NB4 (cell line): ENCODE results near the gene LETM1.

Source experiments
- DNase-seq: peaks from one replicate; pipeline ENCODE4 v3.0.0; 2010; ENCODE audit warnings: low read depth
- H3K4me3 ChIP-seq: one replicate; pipeline ENCODE4 v1.5.1; 2011; ENCODE audit warnings: mild to moderate bottlenecking, low read depth, low read length, moderate library complexity
- CTCF ChIP-seq: IDR thresholded peaks from one replicate; pipeline ENCODE4 v1.5.1; 2012; ENCODE audit warnings: low read depth, low read length
- MAX ChIP-seq: IDR thresholded peaks from 2 replicates; pipeline ENCODE4 v1.6.1; 2011; ENCODE audit warnings: low read depth, low read length
- MYC ChIP-seq: IDR thresholded peaks from 2 replicates; pipeline ENCODE4 v1.6.1; 2011; ENCODE audit warnings: low read depth, low read length
- POLR2A ChIP-seq: IDR thresholded peaks from 2 replicates; pipeline ENCODE4 v1.6.1; 2011; ENCODE audit warnings: mild to moderate bottlenecking; ENCODE audit not compliant: insufficient read length; ENCODE audit errors: extremely low read depth

Gene LETM1

GRCh38 chr4:1880332-1880731, 24.4 kb upstream of the LETM1 start:
- TF ChIP-seq MAX (no peak), MYC (no peak), CTCF (no peak), POLR2A (no peak)
- DNase-seq = no peak
- no peak overlapping the region for H3K4me3 ChIP-seq

GRCh38 chr4:1879485-1879884, 23.5 kb upstream of the LETM1 start:
- DNase-seq = peak; percentile 72
- H3K4me3 ChIP-seq = no peak overlapping the region
- TF ChIP-seq POLR2A (no peak), MAX (peak; percentile 57; the same call in 1 of the 2 replicates), MYC (peak; percentile 43; the same call in 1 of the 2 replicates)

GRCh38 chr4:1874201-1874600, 18.2 kb upstream of the LETM1 start:
- DNase-seq = no peak
- TF ChIP-seq CTCF (no peak), MAX (no peak), MYC (no peak), POLR2A (no peak)
- peak overlapping the region; percentile 4 for H3K4me3 ChIP-seq

GRCh38 chr4:1873776-1874175, 17.8 kb upstream of the LETM1 start:
- TF ChIP-seq POLR2A (no peak), MYC (no peak)
- DNase-seq = no peak
- H3K4me3 ChIP-seq = peak overlapping the region; percentile 77

- DNase-seq = no peak
- TF ChIP-seq POLR2A (no peak), MAX (no peak), CTCF (no peak), MYC (no peak)
- peak overlapping the region; percentile 77 for H3K4me3 ChIP-seq
These were observed 17.3 kb upstream of the LETM1 start for GRCh38 chr4:1873291-1873690.

- TF ChIP-seq MYC = 0 out of 2 replicates have a peak, but pooled peaks have one; percentile 15
- no peak for TF ChIP-seq POLR2A
- H3K4me3 ChIP-seq = peak overlapping the region; percentile 77
- peak; percentile 65 for DNase-seq
These were observed 16.9 kb upstream of the LETM1 start for GRCh38 chr4:1872870-1873269.

- DNase-seq = peak; percentile 72
- H3K4me3 ChIP-seq = peak overlapping the region; percentile 46
- TF ChIP-seq CTCF (no peak), MAX (no peak), POLR2A (no peak), MYC (no peak)
These were observed 15.6 kb upstream of the LETM1 start for GRCh38 chr4:1871471-1872021.
